HL-60 (cell line): ENCODE data around the gene ERFE.

ENCODE experiments used
- DNase-seq, 2 experiments: peaks; one replicate each; pipeline ENCODE4 v3.0.0-alpha.2; 2010 to 2020; ENCODE audit warnings: low read depth in 1 of 2, low spot score in 1 of 2
- H3K27ac ChIP-seq: fragments of 250-450 bp; sonication (Bioruptor Pico); replicated peaks from 2 replicates; pipeline ENCODE4 v1.5.1; 2020; ENCODE audit warnings: mild to moderate bottlenecking, moderate library complexity
- H3K27me3 ChIP-seq: fragments of 250-450 bp; sonication (Bioruptor Pico); 2 replicates; pipeline ENCODE4 v1.5.1; 2021; ENCODE audit warnings: mild to moderate bottlenecking, moderate library complexity; ENCODE audit not compliant: insufficient read depth, poor library complexity, severe bottlenecking
- H3K4me3 ChIP-seq: replicated peaks from 2 replicates; pipeline ENCODE4 v1.5.1; 2011; ENCODE audit warnings: mild to moderate bottlenecking, control low read depth, low read length; ENCODE audit not compliant: insufficient read depth
- GABPA ChIP-seq: IDR thresholded peaks from 2 replicates; pipeline ENCODE4 v1.6.1; 2012; ENCODE audit warnings: low read depth
- POLR2AphosphoS5 ChIP-seq: IDR thresholded peaks from 2 replicates; pipeline ENCODE4 v1.6.1; 2012; ENCODE audit warnings: low read depth
- SPI1 ChIP-seq: IDR thresholded peaks from 2 replicates; pipeline ENCODE4 v1.6.1; 2012; ENCODE audit warnings: low read depth, mild to moderate bottlenecking, borderline replicate concordance
- TF ChIP-seq, protein P1 (sequence below): IDR thresholded peaks from 2 replicates; pipeline ENCODE4 v1.6.1; 2012; ENCODE audit warnings: low read depth; ENCODE audit not compliant: insufficient replicate concordance
- TF ChIP-seq, protein P2 (sequence below): IDR thresholded peaks from one replicate; pipeline ENCODE4 v1.5.1; 2011; ENCODE audit warnings: low read length, control low read depth, inconsistent platforms; ENCODE audit not compliant: insufficient read depth

Gene ERFE

DNA sequence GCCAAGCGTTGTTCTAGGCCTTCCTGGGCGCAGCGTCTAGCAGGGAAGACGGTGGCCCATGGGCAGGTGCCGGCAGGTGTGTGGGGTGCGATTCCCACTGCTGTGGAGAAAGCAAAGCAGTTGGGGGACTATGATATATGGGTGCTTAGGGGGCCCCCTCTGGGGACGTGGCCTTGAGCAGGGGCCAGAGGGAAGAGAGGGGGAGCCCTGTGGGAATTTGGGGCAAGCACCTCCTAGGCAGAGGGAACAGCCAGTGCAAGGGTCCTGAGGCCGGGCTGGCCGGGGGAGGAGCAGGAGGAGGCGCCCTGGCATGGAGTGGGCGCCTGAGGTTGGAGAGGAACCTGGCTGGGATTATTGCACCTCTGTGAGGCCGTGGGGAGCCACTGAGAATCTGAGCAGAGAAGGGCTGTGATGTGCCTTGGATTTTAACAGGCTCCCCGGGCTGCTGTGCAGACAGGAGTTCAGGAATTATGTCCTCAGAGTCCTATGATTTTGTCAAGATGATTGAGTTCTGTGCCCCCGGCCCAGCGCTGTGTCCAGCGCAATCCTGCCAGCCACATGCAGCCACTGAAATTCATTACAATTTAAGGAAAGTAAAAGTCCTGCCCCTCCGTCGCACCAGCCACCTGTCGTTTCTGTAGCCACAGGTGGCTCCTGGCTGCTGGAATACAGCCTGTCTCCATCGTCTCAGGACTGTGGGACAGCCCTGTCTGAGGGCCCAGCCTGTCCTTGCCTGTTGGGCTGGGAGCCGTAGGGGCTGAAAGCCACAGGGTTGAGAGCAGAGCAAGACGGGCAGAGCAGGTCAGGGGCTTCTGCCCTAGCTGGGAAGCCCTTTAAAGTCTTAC, 29.4 kb upstream of the ERFE start:
- H3K4me3 ChIP-seq, result no peak overlapping the region
- H3K27me3 ChIP-seq, result no peaks in the 10 kb centered on the region
- H3K27ac ChIP-seq, result no peak overlapping the region
- no peak for DNase-seq
- TF ChIP-seq GABPA (no peak), SPI1 (no peak), POLR2AphosphoS5 (no peak)
- TF ChIP-seq, protein P1, sequence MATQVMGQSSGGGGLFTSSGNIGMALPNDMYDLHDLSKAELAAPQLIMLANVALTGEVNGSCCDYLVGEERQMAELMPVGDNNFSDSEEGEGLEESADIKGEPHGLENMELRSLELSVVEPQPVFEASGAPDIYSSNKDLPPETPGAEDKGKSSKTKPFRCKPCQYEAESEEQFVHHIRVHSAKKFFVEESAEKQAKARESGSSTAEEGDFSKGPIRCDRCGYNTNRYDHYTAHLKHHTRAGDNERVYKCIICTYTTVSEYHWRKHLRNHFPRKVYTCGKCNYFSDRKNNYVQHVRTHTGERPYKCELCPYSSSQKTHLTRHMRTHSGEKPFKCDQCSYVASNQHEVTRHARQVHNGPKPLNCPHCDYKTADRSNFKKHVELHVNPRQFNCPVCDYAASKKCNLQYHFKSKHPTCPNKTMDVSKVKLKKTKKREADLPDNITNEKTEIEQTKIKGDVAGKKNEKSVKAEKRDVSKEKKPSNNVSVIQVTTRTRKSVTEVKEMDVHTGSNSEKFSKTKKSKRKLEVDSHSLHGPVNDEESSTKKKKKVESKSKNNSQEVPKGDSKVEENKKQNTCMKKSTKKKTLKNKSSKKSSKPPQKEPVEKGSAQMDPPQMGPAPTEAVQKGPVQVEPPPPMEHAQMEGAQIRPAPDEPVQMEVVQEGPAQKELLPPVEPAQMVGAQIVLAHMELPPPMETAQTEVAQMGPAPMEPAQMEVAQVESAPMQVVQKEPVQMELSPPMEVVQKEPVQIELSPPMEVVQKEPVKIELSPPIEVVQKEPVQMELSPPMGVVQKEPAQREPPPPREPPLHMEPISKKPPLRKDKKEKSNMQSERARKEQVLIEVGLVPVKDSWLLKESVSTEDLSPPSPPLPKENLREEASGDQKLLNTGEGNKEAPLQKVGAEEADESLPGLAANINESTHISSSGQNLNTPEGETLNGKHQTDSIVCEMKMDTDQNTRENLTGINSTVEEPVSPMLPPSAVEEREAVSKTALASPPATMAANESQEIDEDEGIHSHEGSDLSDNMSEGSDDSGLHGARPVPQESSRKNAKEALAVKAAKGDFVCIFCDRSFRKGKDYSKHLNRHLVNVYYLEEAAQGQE, result no peak
- TF ChIP-seq, protein P2, sequence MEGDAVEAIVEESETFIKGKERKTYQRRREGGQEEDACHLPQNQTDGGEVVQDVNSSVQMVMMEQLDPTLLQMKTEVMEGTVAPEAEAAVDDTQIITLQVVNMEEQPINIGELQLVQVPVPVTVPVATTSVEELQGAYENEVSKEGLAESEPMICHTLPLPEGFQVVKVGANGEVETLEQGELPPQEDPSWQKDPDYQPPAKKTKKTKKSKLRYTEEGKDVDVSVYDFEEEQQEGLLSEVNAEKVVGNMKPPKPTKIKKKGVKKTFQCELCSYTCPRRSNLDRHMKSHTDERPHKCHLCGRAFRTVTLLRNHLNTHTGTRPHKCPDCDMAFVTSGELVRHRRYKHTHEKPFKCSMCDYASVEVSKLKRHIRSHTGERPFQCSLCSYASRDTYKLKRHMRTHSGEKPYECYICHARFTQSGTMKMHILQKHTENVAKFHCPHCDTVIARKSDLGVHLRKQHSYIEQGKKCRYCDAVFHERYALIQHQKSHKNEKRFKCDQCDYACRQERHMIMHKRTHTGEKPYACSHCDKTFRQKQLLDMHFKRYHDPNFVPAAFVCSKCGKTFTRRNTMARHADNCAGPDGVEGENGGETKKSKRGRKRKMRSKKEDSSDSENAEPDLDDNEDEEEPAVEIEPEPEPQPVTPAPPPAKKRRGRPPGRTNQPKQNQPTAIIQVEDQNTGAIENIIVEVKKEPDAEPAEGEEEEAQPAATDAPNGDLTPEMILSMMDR, result no peak

DNA sequence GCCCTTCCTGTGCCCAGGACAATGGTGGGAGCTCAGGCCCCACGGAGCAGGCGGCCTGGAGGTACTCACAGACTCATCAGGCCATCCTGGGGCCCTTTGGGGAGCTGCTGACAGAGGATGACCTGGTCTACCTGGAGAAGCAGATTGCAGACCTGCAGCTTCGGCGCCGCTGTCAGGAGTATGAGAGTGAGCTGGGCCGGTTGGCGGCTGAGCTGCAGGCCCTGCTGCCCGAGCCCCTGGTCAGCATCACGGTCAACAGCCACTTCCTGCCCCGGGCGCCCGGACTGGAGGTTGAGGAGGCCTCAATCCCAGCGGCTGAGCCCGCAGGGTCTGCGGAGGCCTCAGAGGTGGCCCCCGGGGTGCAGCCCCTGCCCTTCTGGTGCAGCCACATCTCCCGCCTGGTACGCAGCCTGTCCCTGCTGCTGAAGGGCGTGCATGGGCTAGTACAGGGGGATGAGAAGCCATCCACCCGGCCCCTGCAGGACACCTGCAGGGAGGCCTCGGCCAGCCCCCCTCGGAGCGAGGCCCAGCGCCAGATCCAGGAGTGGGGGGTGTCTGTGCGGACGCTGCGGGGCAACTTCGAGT, 28.6 kb upstream of the ERFE start:
- no peak overlapping the region for H3K27ac ChIP-seq
- no peaks in the 10 kb centered on the region for H3K27me3 ChIP-seq
- TF ChIP-seq, protein P2, result no peak
- TF ChIP-seq POLR2AphosphoS5 (no peak), GABPA (no peak), SPI1 (no peak)
- TF ChIP-seq, protein P1, result no peak
- DNase-seq, result no peak
- H3K4me3 ChIP-seq, result no peak overlapping the region

DNA sequence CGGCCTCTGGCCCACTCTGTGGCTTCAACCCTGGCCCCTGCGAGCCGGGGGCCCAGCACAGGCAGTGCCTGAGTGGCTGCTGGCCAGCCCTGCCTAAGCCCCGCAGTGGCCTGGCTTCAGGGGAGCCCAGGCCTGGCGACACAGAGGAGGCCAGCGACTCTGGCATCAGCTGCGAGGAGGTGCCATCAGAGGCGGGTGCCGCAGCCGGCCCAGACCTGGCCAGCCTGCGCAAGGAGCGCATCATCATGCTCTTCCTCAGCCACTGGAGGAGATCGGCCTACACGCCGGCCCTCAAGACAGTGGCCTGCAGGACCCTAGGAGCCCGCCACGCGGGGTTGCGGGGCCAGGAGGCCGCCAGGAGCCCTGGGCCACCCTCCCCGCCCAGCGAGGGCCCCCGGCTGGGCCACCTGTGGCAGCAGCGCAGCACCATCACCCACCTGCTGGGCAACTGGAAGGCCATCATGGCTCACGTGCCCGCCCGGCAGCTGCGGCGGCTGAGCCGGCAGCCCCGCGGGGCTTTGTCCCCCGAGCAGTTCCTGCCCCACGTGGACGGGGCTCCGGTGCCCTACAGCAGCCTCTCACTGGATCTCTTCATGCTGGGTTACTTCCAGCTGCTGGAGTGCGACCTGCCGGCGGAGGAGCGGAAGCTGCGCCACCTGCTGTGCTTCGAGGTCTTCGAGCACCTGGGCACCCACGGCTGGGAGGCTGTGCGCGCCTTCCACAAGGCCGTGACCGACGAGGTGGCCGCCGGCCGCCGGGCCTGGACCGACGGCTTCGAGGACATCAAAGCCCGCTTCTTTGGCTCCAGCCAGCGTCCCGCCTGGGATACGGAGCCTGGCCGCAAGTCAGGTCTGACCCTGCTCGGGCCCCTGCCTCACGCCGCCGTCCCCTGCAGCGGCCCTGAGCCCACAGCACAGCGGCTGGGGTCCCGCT, 27.8 kb upstream of the ERFE start:
- H3K4me3 ChIP-seq, result no peak overlapping the region
- no peak overlapping the region for H3K27ac ChIP-seq
- H3K27me3 ChIP-seq, result no peaks in the 10 kb centered on the region
- TF ChIP-seq, protein P1, result no peak
- TF ChIP-seq SPI1, result no peak
- TF ChIP-seq, protein P2, result no peak
- TF ChIP-seq POLR2AphosphoS5, result no peak
- no peak for TF ChIP-seq GABPA
- DNase-seq, result no peak
